ENCODE measurements around the gene THBS2. TPM values are rescaled to one million over a fixed set of nuclear protein-coding genes. Genes with fewer than 3 reads are reported as not detected.

Gene THBS2
- total RNA-seq, 1 donor from 2014 or later, result 18.6 TPM

GRCh38 chr6:169230322-169230665 lies 23.4 kb downstream of the THBS2 start:
- Mint-ChIP-seq H3K27ac (no peak overlapping the region), H3K4me3 (no peak overlapping the region), H3K27me3 (ENCODE audit: low read depth) (no peaks in the 10 kb centered on the region), H3K9me3 (peaks cover 14% of the 10 kb centered on the region), H3K36me3 (peaks cover 12% of the 10 kb centered on the region), H3K4me1 (peaks cover 10% of the 10 kb centered on the region)
- TF ChIP-seq CTCF (IDR thresholded peaks at IDR 0.05; ENCODE audit: unreplicated experiment), result no peak
- DNase-seq (ENCODE audit: low spot score in 2 of 2, unreplicated experiment in 2 of 2), result no peak

GRCh38 chr6:169229615-169230321 lies 23.9 kb downstream of the THBS2 start:
- Mint-ChIP-seq H3K9me3 (peaks cover 14% of the 10 kb centered on the region), H3K27me3 (ENCODE audit: low read depth) (no peaks in the 10 kb centered on the region), H3K4me3 (no peak overlapping the region), H3K4me1 (peaks cover 10% of the 10 kb centered on the region), H3K27ac (no peak overlapping the region), H3K36me3 (peaks cover 12% of the 10 kb centered on the region)
- TF ChIP-seq CTCF (IDR thresholded peaks at IDR 0.05; ENCODE audit: unreplicated experiment), result no peak
- no peak for DNase-seq (ENCODE audit: low spot score in 2 of 2, unreplicated experiment in 2 of 2)

DNA sequence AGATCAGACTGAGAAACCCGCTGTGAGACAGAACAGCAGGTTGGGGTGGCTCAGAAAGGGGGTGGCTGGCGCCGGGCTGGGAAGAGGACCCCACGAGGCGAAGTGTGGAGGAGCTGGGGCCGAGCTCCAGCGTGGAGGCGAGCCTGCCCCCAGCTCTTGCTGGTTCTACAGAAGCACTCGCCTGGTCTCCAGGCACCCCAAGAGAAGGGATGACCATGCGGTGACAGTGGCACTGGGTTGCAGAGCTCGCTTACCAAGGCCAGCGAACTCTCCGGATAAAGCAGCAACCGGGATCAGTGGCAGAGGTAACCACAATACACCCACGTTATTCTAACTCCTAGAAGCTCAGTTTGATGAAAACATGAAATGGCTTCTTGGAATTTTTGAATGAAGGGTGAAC lies 26.5 kb downstream of the THBS2 start:
- H3K36me3 Mint-ChIP-seq, result peaks cover 4% of the 10 kb centered on the region
- H3K9me3 Mint-ChIP-seq, result no peaks in the 10 kb centered on the region
- no peak for TF ChIP-seq CTCF (IDR thresholded peaks at IDR 0.05; ENCODE audit: unreplicated experiment)
- H3K27ac Mint-ChIP-seq, result no peak overlapping the region
- H3K4me3 Mint-ChIP-seq, result no peak overlapping the region
- H3K27me3 Mint-ChIP-seq (ENCODE audit: low read depth), result no peaks in the 10 kb centered on the region
- H3K4me1 Mint-ChIP-seq, result peaks cover 10% of the 10 kb centered on the region
- DNase-seq (ENCODE audit: low spot score in 2 of 2, unreplicated experiment in 2 of 2), result no peak

DNA sequence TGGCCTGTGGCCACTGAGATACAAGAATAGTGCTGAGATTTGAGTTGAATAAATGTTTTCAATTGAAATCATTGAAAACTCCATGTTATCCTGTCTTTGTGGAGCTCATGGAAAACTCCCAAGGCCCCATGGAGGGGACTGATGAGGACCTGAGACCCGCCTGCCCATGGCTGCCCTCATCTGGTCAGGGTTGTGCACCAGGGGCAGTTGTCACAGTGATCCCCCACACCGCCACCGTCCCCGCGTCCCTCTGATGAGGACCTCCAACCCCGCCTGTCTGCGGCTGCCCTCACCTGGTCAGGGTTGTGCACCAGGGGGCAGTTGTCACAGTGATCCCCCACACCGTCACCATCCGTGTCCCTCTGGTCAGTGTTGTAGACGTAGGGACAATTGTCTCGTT lies 27.8 kb downstream of the THBS2 start:
- no peak overlapping the region for H3K27ac Mint-ChIP-seq
- H3K4me3 Mint-ChIP-seq, result no peak overlapping the region
- H3K36me3 Mint-ChIP-seq, result peaks cover 4% of the 10 kb centered on the region

DNA sequence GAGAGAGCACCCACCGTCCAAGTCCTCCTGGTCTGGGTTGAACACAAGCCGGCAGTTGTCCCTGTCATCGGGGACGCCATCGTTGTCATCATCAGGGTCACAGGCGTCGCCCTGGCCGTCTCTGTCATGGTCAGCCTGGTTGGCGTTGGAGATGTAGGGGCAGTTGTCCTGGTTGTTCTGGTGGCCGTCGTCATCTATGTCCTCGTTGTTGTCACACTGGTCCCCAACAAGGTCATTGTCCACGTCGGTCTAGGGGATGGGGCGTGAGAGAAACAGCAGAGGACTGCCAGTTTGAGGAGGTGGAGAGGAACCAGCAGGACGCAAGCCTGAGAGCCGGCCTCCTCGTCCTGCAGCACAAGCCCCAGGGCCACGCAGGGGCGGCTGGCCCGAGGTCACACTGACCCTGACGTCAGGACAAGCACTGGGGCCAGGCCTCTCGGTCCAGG lies 28.5 kb downstream of the THBS2 start:
- DNase-seq (ENCODE audit: low spot score in 2 of 2, unreplicated experiment in 2 of 2), result no peak
- Mint-ChIP-seq H3K4me3 (no peak overlapping the region), H3K9me3 (no peaks in the 10 kb centered on the region), H3K4me1 (peaks cover 8% of the 10 kb centered on the region), H3K27ac (no peak overlapping the region), H3K36me3 (peaks cover 4% of the 10 kb centered on the region), H3K27me3 (ENCODE audit: low read depth) (no peaks in the 10 kb centered on the region)
- no peak for TF ChIP-seq CTCF (IDR thresholded peaks at IDR 0.05; ENCODE audit: unreplicated experiment)

More for the DNA sequence above, 27.8 kb downstream of the THBS2 start:
- TF ChIP-seq CTCF (IDR thresholded peaks at IDR 0.05; ENCODE audit: unreplicated experiment), result no peak
- no peaks in the 10 kb centered on the region for H3K27me3 Mint-ChIP-seq (ENCODE audit: low read depth)
- no peaks in the 10 kb centered on the region for H3K9me3 Mint-ChIP-seq
- no peak for DNase-seq (ENCODE audit: low spot score in 2 of 2, unreplicated experiment in 2 of 2)
- peaks cover 10% of the 10 kb centered on the region for H3K4me1 Mint-ChIP-seq

All from mesothelial cell of epicardium (in vitro differentiated cells).